ENCODE results near the gene RAB11B. TPM values are rescaled to one million over a fixed set of nuclear protein-coding genes. Genes with fewer than 3 reads are reported as not detected.
"Not testable (repeated sequence)": the region's sequence is repeated elsewhere in the genome, so short reads cannot be mapped to it uniquely, and the experiment has no call there.

Gene RAB11B
- total RNA-seq, 1 donor from 2014 or later = 84.1 TPM

GRCh38 chr19:8425331-8425730 lies 35.2 kb downstream of the RAB11B start:
- not testable (repeated sequence) for DNase-seq (ENCODE audit: low read depth in 2 of 2)

DNA sequence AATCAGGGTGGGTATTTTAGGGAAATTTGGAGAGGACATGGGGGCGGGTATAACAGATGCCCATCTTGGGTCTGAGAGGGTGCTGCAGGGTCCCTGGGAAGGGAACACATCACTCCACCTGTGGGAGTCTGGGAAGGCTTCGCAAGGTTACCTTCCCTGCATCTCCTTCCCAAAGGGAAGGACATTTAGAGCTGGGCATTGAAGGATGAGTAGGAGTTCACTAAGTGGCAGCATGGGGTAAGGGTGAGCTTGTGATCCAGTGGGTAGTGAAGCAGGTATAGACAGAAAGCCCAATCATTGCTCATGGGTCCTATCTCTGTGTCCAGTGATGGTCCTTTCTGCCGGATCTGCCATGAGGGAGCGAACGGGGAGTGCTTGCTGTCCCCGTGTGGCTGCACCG lies 36.1 kb downstream of the RAB11B start:
- no peak for DNase-seq (ENCODE audit: low read depth in 2 of 2)

DNA sequence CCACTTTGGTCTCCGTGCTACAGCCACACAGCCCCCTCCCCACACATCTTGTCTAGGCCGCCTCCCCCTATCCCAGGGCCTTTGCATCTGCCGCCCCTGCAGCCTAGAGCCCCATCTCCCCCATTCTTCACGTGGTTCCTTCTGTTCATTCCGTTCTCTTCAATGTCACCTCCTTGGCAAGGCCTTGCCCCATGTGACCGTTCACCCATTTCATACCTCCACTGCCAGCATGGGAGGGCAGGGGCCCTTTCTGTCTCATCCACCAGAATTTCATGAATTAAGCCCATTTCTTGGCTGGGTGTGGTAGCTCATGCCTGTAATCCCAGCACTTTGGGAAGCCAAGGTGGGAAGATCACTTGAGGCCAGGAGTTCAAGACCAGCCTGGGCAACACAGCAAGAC lies 38.9 kb downstream of the RAB11B start:
- no peak for DNase-seq (ENCODE audit: low read depth in 2 of 2)

DNA sequence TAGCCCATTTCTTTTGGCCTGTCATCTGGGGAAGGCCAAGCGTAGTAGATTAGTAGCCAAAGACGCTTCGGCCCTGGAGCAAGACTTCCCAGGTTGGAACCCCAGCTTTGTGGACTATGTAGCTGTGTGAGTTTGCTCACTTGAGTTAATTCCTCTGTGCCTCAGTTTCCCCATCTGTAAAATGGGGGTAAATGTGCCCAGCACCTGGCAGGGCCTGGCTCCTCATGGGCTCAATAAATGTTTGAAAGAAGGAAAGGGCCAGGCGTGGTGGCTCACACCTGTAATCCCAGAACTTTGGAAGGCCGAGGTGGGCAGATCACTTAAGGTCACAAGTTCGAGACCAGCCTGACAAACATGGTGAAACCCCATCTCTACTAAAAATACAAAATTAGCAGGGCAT lies 39.7 kb downstream of the RAB11B start:
- DNase-seq (ENCODE audit: low read depth in 2 of 2) = no peak

GRCh38 chr19:8430650-8431049 lies 40.5 kb downstream of the RAB11B start:
- DNase-seq (ENCODE audit: low read depth in 2 of 2) = no peak

DNA sequence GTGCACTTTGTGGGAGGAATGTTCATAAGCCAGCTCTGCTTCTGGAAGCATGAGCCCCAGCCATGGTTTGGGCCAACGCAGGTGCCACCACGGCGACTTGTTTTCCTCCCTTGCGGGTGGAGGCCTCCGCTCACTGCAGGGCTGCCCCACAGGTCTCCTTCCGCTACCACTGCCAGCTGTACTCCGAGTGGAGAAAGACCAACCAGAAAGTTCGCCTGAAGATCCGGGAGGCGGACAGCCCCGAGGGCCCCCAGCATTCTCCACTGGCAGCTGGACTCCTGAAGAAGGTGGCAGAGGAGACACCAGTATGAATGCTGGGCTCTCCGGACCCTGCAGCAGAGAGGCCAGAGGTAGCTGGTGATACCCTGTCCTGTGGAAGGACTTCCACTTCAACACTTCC lies 48.1 kb downstream of the RAB11B start:
- DNase-seq (ENCODE audit: low read depth in 2 of 2) = no peak

- DNase-seq (ENCODE audit: low read depth in 2 of 2) = no peak
These were observed 51.8 kb downstream of the RAB11B start for GRCh38 chr19:8441725-8442544.

- not testable (repeated sequence) for DNase-seq (ENCODE audit: low read depth in 2 of 2)
These were observed 54.0 kb downstream of the RAB11B start for GRCh38 chr19:8444140-8444676.

DNA sequence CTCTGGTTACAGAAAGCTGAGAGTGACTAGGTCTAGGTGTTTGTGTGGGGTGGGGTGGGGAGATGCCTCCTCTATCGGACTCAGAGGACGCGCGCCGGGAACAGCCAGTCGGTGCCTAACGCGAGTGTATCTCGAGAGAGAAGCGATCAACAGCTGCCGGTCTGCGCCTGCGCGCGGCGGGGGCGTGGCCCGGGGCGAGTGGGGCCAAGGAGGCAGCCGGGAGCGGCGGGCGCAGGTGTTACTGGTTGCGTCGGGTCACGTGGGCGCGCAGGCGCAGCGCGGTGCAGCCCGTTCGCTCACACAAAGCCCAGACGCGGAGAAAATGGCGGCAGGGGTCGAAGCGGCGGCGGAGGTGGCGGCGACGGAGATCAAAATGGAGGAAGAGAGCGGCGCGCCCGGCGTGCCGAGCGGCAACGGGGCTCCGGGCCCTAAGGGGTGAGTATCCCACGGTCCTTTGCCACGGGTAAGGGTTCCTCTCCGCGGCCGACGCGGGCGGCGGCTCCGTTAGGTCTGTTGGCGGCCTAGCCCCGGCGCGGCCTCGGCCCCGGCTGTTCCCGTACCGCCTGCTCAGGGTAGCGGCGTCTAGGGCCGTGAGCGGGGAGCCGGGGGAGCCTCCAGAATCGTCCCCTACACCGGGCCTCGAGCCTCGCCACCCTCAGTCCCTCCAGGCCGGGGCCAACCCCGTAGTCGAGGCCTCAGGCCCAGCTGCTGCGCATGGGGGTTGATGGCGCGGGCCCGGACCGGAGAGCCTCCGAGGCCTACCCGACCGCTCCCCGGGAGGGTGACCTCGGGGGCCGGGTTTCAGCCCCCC lies 54.7 kb downstream of the RAB11B start, which contains the start of gene HNRNPM:
Gene HNRNPM (plus strand): TSS at position 299 of the 811 bp plus-strand sequence. CDS start 24 bp downstream, at position 323.
- DNase-seq (ENCODE audit: low read depth in 2 of 2) = peak; percentile 98 to 99

GRCh38 chr19:8445488-8446001 lies 55.4 kb downstream of the RAB11B start:
- DNase-seq (ENCODE audit: low read depth in 2 of 2) = peak; percentile 61 to 70

- peak; percentile 29 to 37 for DNase-seq (ENCODE audit: low read depth in 2 of 2)
These were observed 56.0 kb downstream of the RAB11B start for GRCh38 chr19:8446061-8446709.

GRCh38 chr19:8449830-8450229 lies 59.7 kb downstream of the RAB11B start:
- DNase-seq (ENCODE audit: low read depth in 2 of 2) = no peak

- DNase-seq (ENCODE audit: low read depth in 2 of 2) = no peak
These were observed 61.2 kb downstream of the RAB11B start for GRCh38 chr19:8451377-8451776.

DNA sequence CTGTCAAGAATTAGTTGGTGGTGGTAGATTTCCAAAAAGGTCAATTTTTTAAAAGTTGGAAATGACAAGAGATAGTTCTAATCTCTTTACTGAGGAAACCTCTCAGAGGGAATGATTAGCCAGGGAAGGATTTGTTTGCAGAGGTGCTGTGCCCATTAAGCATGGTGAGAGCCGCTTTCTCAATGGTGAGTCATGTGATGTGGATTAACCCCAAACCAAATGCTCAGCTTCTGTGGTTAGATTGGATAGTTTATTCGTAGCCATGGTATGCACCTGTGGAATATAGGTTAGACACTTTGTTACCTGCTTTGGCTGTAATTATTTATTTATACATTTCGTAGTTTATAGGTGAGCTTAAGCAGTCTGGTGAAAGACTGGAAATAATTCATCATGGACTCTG lies 61.7 kb downstream of the RAB11B start:
- DNase-seq (ENCODE audit: low read depth in 2 of 2) = peak in 1 of 2 donors; percentile 14

DNA sequence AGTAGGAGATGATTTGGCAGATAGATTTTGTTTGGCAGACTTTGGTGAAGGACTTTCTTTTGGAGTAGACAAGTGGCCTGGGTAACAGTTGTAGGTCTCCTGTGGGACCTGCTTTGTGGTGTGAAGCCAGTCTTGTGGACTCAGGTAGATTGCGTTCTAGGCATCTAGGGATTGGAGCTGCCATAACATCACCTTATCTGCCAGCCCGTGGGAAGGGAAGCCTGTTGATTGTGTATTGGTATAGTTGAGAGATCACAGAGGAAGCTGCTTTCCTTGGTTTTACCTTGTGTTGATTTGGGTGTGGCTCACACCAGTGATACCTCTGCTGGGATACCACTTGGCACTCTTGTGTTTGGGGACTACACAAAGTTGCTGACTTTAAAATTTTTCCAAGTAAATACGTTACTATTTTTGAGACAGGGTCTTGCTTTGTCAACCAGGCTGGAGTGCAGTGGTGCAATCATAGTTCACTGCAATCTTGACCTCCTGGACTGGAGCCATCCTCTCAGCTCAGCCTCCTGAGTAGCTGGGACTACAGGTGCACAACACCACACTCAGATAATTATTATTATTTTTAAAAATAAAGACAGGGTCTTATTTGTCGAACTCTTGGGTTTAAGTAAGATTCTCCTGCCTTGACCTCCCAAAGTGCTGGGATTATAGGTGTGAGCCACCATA lies 62.4 kb downstream of the RAB11B start:
- no peak for DNase-seq (ENCODE audit: low read depth in 2 of 2)

DNA sequence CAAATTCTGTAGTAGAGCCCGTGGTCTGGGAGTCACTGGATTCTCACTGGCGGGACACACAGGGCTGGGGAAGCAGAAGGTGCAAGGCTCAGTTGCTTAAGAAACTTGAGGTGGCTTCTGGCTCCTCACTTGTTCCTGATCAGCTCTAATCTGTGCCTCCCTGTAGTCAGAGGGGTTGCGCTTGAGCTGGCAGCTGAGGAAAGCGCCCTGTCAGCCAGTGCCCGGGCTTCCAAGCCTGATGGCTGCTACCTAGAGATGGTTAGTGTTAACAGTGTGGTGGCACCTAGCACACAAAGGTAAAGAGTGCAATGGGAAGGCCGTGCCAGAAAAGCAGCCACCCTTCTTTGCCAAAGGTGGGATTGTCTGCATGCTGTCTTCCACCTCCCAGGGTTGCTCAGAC lies 63.5 kb downstream of the RAB11B start:
- no peak for DNase-seq (ENCODE audit: low read depth in 2 of 2)

Other genes with a start within 250 kb of the RAB11B start
- not detected in 2 replicates for gene FBN3, start 240.8 kb upstream of the RAB11B start, total RNA-seq
- gene CERS4, start 181.0 kb upstream of the RAB11B start, total RNA-seq = 6.5 and 26.4 TPM in 2 replicates
- gene CD320, start 82.0 kb upstream of the RAB11B start, total RNA-seq = 22.9 and 24.4 TPM in 2 replicates
- gene NDUFA7, start 69.0 kb upstream of the RAB11B start, total RNA-seq = 28.4 and 30.9 TPM in 2 replicates
- gene RPS28, start 68.9 kb upstream of the RAB11B start, total RNA-seq = 186 and 293 TPM in 2 replicates
- gene KANK3, start 47.1 kb upstream of the RAB11B start, total RNA-seq = 55.8 and 148 TPM in 2 replicates
- gene ANGPTL4, start 26.2 kb upstream of the RAB11B start, total RNA-seq = 1.5 and 7.1 TPM in 2 replicates
- gene MARCHF2, start 22.9 kb downstream of the RAB11B start, total RNA-seq = 112 and 164 TPM in 2 replicates
- gene HNRNPM, start 54.6 kb downstream of the RAB11B start, total RNA-seq = 45.8 and 55.6 TPM in 2 replicates
- not detected in 2 replicates for gene PRAM1, start 112.3 kb downstream of the RAB11B start, total RNA-seq
- 2.2 and 2.4 TPM in 2 replicates for gene ZNF414, start 123.8 kb downstream of the RAB11B start, total RNA-seq
- gene MYO1F, start 187.1 kb downstream of the RAB11B start, total RNA-seq = 0.22 and 0.40 TPM in 2 replicates
- 4.1 and 17.1 TPM in 2 replicates for gene ADAMTS10, start 220.4 kb downstream of the RAB11B start, total RNA-seq
- not detected in 2 replicates for gene NFILZ, start 240.3 kb downstream of the RAB11B start, total RNA-seq

Data from lung microvascular endothelial cell (primary cell).